HG03045 (cell line): ENCODE data around the gene GRIPAP1.
"Not testable (repeated sequence)": the region's sequence is repeated elsewhere in the genome, so short reads cannot be mapped to it uniquely, and the experiment has no call there.

Source experiments
- ATAC-seq: cut with Tn5 transposase; IDR thresholded peaks from one replicate; pipeline ENCODE4 v1.9.1; 2021; ENCODE audit warnings: mild to moderate bottlenecking, moderate library complexity; ENCODE audit not compliant: unreplicated experiment

The GRIPAP1 gene

GRCh38 chrX:48997865-48998264 lies 4.2 kb downstream of the GRIPAP1 start:
- ATAC-seq, result no peak

DNA sequence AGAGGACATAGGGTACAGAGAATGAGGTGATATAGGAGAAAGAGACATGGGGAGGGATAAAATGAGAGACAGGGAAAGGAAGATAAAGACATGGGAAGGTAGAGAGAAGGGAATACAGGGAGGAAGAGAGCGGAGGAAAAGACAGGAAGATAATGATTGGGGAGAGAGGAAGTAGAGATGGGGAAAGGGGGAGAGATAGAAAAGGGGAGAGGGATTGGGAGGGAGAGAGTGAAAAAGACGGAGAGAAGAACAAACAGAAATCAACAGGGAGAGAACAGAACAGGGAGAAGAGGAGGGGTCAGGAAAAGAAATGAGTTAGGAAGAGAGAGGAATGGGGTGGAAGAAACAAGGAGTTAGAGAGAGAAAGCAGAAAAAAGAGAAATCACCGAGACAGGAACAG lies 4.6 kb downstream of the GRIPAP1 start:
- ATAC-seq, result no peak

DNA sequence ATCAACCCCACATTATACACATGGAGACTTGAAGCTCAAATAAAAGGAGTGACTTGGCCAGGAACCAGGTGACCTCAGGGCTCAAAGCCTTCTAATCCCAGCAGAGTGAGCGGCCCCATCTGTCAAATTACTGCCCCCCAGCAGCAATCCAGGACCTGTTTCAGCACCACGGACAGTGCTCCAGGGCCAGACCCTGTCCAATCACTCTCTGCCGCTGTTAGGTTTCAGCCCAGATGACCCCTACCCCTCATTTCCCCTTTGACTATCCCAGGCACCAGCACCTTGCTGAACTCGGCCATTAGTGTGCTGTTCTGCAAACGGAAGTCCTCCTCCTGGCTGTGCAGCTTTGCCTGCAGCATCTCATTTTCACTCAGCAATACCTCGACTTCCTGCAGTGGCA lies 5.1 kb downstream of the GRIPAP1 start:
- no peak for ATAC-seq

GRCh38 chrX:48992341-48992740 lies 9.7 kb downstream of the GRIPAP1 start:
- no peak for ATAC-seq

DNA sequence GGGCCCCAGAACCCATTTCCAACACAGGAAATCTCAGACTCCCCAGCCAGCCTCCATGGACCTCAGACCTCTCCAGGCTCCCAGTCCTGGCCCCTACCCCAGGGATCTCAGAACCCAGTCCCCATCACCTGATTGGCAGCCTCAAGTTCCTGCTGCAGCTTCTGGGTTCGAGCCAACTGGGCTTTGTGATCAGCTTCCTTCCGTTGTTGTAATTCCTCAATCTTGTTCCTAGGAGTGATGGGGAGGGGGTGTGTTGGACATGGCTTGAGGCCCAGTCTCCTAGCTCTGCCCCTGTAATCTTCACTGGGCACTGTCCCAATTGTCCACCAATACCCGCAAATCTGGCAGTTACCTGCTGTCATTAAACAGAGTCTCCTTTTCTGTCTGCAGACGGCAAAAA lies 12.6 kb downstream of the GRIPAP1 start:
- no peak for ATAC-seq

GRCh38 chrX:48983896-48984295 lies 18.2 kb downstream of the GRIPAP1 start:
- no peak for ATAC-seq

GRCh38 chrX:48983081-48983480 lies 19.0 kb downstream of the GRIPAP1 start:
- no peak for ATAC-seq

DNA sequence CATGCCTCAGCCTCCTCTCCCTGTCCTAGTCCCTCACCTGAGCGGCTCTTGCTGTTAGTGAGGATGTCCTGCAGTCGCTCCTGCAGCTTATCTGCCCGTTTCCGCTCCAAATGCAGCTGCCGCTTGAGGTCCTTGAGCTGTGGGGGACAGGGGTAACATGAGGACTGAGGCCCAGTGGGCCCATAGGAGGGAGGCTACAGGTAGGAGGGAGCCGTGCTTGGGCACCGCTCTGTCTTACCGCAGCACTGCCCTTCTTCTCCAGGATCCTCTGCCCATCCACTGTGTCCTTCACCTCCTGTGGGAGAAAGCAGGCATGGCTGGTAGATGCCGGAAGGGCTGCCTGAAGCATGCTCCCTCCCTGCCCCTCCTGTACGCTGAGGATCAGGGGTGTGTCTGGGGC lies 20.9 kb downstream of the GRIPAP1 start:
- no peak for ATAC-seq

- not testable (repeated sequence) for ATAC-seq
Observed at GRCh38 chrX:48980341-48980740, 21.7 kb downstream of the GRIPAP1 start.

GRCh38 chrX:48978226-48978625 lies 23.8 kb downstream of the GRIPAP1 start:
- no peak for ATAC-seq

- ATAC-seq, result no peak
Observed at GRCh38 chrX:48976086-48976485, 26.0 kb downstream of the GRIPAP1 start.

GRCh38 chrX:48975541-48975940 lies 26.5 kb downstream of the GRIPAP1 start:
- ATAC-seq, result no peak

DNA sequence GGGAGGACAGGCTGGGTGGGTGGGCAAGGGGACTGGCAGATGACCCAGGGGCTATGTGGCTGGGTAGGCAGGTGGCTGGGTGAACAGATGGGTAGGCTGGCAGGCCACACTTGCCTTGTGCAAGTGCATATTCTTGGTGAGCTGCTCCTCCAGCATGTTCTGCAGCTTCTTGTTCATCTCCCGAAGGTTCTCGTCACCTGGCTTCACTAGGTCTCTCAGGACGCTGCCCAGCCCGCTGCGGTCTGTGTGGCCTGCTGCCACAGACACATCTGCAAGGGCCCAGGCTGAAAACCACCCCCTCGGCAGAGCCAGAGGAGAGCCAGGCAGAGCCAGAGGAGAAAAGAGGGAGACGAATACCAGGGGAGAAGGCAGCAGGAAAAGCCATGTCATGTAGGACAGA lies 27.0 kb downstream of the GRIPAP1 start:
- ATAC-seq, result no peak

DNA sequence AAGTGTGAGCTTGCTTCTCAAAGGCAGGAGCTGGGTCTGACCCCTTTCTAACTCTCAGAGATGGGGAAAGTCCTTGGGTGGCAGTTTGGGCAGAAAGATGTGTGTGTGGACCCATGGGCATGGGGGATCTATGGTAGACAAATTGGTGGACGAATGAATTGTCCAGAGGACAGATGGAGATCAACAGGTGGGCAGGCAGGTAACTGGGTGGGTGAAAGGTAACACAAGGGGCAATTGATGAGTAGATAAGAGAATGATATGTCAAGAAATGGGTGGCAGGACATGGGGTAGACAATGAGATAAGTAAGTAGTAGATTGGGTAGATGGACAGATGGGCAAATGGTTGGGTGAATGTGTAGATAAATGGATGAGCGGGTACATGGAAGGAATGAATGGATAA lies 27.5 kb downstream of the GRIPAP1 start:
- ATAC-seq, result no peak

DNA sequence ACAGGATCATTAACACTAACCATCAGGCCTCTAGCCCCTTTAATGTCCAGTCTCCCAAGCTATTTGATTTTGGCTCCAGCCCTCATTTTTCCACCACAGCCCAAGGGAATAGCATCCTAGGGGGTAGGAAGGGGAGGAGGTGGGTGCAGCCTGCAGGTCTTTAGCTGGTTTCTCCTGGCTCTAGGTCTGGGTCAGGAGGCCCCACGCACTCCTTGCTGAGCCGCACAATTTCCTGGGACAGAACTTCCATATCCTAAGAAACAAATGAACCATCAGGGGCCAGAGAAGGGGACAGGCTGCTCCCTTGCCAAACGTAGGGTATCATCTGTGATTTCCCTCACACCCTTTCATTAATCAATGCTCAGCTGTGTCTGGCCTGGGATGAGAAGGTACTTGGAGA lies 28.0 kb downstream of the GRIPAP1 start:
- ATAC-seq, result no peak

DNA sequence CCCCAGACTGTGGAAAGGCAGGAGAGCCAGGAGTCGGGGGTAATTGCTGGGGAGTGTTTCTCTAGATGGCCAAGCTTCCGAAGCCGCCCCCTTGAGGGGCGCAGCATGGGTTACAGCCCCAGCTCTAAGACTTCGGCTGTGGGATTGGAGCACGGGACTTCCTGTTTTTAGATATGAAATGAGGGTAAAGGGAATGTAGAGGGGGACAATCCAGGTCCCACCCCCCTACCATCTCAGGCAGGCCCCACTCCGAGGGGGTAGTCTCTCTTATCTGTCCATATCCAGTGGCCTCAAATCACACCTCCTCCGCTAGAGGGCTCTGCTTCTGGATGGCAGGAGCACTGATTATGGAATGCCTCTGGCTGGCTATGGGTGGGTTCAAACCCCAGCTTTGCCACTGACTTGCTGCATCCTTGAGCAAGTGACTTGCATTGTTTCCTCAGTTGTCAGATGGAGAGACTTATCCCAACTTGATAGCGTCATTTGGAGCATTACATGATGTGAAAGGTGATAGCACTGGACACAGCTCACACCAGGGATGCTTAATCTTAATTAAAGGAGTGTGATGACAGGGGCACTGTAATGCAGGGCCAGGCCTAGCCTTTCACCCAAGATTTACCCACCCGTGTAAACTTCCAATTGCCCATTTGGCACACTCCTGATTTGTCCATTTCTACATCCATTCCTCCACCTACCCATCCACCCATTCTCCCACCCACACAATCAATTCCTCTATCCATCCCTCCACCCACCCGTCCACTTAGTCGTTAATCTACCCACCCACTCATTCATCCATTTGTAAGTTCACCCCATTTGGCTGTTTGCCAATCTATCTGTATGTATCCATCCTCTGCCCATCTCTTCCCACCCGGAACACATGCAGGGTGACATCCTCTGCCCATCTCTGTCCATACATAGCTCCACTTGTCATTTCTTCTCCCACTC lies 29.6 kb downstream of the GRIPAP1 start:
- no peak for ATAC-seq

GRCh38 chrX:48971249-48972219 lies 30.5 kb downstream of the GRIPAP1 start, which contains the start of gene KCND1:
Gene KCND1 (minus strand): TSS chrX:48971844. CDS start chrX:48970271, 1,573 bp downstream.
- ATAC-seq, result no peak

GRCh38 chrX:48969471-48969870 lies 32.6 kb downstream of the GRIPAP1 start:
- no peak for ATAC-seq

GRCh38 chrX:48968377-48968776 lies 33.7 kb downstream of the GRIPAP1 start:
- ATAC-seq, result no peak

- no peak for ATAC-seq
Observed at GRCh38 chrX:48966796-48967579, 35.1 kb downstream of the GRIPAP1 start.

DNA sequence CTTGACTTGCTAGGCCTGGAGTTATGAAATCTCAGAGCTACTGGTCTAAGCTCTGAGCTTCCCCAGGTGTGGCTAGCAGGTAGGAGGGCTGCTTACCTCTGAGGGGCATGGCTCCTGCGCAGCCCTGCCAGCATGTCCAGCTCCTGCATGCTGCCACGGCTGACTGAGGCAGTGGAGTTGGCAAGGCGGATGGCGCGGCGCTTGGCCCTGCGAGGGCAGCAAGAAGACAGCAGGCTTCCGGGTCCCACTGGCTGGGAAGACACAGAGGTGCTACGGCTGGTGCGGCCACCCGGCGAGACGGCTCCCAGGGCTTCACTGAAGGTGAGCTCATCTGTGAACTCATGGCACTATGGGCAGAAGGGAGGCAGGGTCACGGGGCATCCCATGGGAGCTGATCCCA lies 36.1 kb downstream of the GRIPAP1 start:
- ATAC-seq, result no peak
